Limb (tissue), 2 donors: ENCODE measurements around the gene MEIOSIN.
A peak's percentile ranks its signal among the peaks of the same experiment; 100 is the strongest.
"Not testable (repeated sequence)": the region's sequence is repeated elsewhere in the genome, so short reads cannot be mapped to it uniquely, and the experiment has no call there.

Source experiments
- DNase-seq, 2 donors: peaks; one replicate each; pipeline ENCODE4 v3.0.0-alpha.2; 2016; ENCODE audit errors: extremely low spot score in 2 of 2

The MEIOSIN gene

GRCh38 chr19:45720065-45720464 is 13.2 kb upstream of the MEIOSIN start:
- not testable (repeated sequence) for DNase-seq

GRCh38 chr19:45728683-45729082 is 4.6 kb upstream of the MEIOSIN start:
- DNase-seq: not testable (repeated sequence)

- no peak for DNase-seq
Measured at GRCh38 chr19:45729800-45730290, 3.4 kb upstream of the MEIOSIN start.

GRCh38 chr19:45730368-45731288 is 2.6 kb upstream of the MEIOSIN start, which contains the start of gene FBXO46:
Gene FBXO46 (minus strand): TSS chr19:45730896. CDS start chr19:45713495, 17,401 bp downstream.
- DNase-seq: peak; percentile 97

GRCh38 chr19:45739498-45740439 is 6.5 kb downstream of the MEIOSIN start:
- no peak for DNase-seq

- no peak for DNase-seq
Measured at GRCh38 chr19:45742969-45743368, 9.7 kb downstream of the MEIOSIN start.

- no peak for DNase-seq
Measured at GRCh38 chr19:45745606-45746005, 12.4 kb downstream of the MEIOSIN start.

- DNase-seq: no peak
Measured at GRCh38 chr19:45746866-45747265, 13.6 kb downstream of the MEIOSIN start.

GRCh38 chr19:45747513-45747912 is 14.3 kb downstream of the MEIOSIN start:
- no peak for DNase-seq

GRCh38 chr19:45751483-45751882 is 18.2 kb downstream of the MEIOSIN start:
- not testable (repeated sequence) for DNase-seq

- DNase-seq: no peak
Measured at GRCh38 chr19:45752639-45753038, 19.4 kb downstream of the MEIOSIN start.

- DNase-seq: no peak
Measured at GRCh38 chr19:45753548-45753947, 20.3 kb downstream of the MEIOSIN start.

- DNase-seq: no peak
Measured at GRCh38 chr19:45754323-45754722, 21.1 kb downstream of the MEIOSIN start.

GRCh38 chr19:45757695-45758094 is 24.5 kb downstream of the MEIOSIN start:
- no peak for DNase-seq

- DNase-seq: no peak
Measured at GRCh38 chr19:45758921-45759320, 25.7 kb downstream of the MEIOSIN start.

GRCh38 chr19:45761714-45762113 is 28.5 kb downstream of the MEIOSIN start:
- no peak for DNase-seq

GRCh38 chr19:45762870-45763631 is 29.8 kb downstream of the MEIOSIN start:
- DNase-seq: no peak

GRCh38 chr19:45763691-45764294 is 30.6 kb downstream of the MEIOSIN start:
- DNase-seq: peak in 1 of 2 donors; percentile 49

GRCh38 chr19:45764475-45764874 is 31.2 kb downstream of the MEIOSIN start:
- peak in 1 of 2 donors; percentile 43 for DNase-seq

- DNase-seq: peak in 1 of 2 donors; percentile 52
Measured at GRCh38 chr19:45764945-45765701, 31.9 kb downstream of the MEIOSIN start.
